Body of pancreas (tissue), 4 donors: ENCODE measurements around the gene MAP3K13. TPM values are rescaled to one million over a fixed set of nuclear protein-coding genes. Genes with fewer than 3 reads are reported as not detected.

Source experiments
- ATAC-seq: fragments of 150-250 bp; one replicate; pipeline ENCODE4 v1.9.1; 2016
- DNase-seq, 4 donors: peaks; one replicate each; pipeline ENCODE4 v3.0.0-alpha.2; 2019
- H3K27ac ChIP-seq, 4 donors: fragments of 200-600 bp; sonication (generic); 1 replicate in 3 of 4; 2 replicates in 1 of 4; pipeline versions ENCODE4 v1.5.1 to v1.6.1; 2016 to 2019; ENCODE audit warnings: mild to moderate bottlenecking in 1 of 4, mixed read lengths in 1 of 4, moderate library complexity in 1 of 4
- H3K27me3 ChIP-seq, 2 donors: fragments of 200-600 bp; sonication (generic); one replicate each; pipeline ENCODE4 v1.6.0; 2016; ENCODE audit warnings: mild to moderate bottlenecking in 1 of 2
- H3K36me3 ChIP-seq, 2 donors: fragments of 200-600 bp; sonication (generic); replicated peaks in 1 of 2; 2 replicates each; pipeline ENCODE4 v1.5.1; 2016; ENCODE audit warnings: low read depth in 2 of 2; ENCODE audit not compliant: insufficient read depth in 1 of 2
- H3K4me1 ChIP-seq: fragments of 200-600 bp; sonication (generic); one replicate; pipeline ENCODE4 v1.6.0; 2016
- H3K4me3 ChIP-seq, 2 donors: fragments of 200-600 bp; sonication (generic); 1 replicate in 1 of 2; 2 replicates in 1 of 2; pipeline ENCODE4 v1.5.1; 2016 to 2019
- H3K9me3 ChIP-seq, 3 donors: fragments of 200-600 bp; sonication (generic); 1 replicate in 2 of 3; 2 replicates in 1 of 3; pipeline ENCODE4 v1.5.1; 2016
- POLR2A ChIP-seq, 3 donors: fragments of 450-650 bp; IDR thresholded peaks; one replicate each; pipeline ENCODE4 v1.6.1; 2016; ENCODE audit warnings: antibody characterized with exemption in 3 of 3, mild to moderate bottlenecking in 2 of 3
- WGBS, 2 donors: methylation state at CpG; one replicate each; pipeline ENCODE4 v1.1.5; 2017; 5-methylcytosine and 5-hydroxymethylcytosine counted together
- intact Hi-C: fragments of 100-400 bp; cut with DNase I; formaldehyde crosslinking; loops from one replicate; pipeline ENCODE4 v1.15.1; 2023
- total RNA-seq, 2 donors: library from RNA; depleted of rRNA; stranded (reverse); fragments of >200 nt; gene quantifications; one replicate each; pipeline ENCODE4 v1.1.0, GENCODE V29; 2016
- TF ChIP-seq, protein P1 (sequence below), 7 experiments: fragments of 450-650 bp in 4 of 7; fragments of 200-600 bp in 3 of 7; sonication (generic) in 3 of 7; IDR thresholded peaks; one replicate each; pipeline ENCODE4 v1.5.1; 2016 to 2019; ENCODE audit warnings: antibody characterized with exemption in 7 of 7

Gene MAP3K13
- total RNA-seq, 2 donors from 2014 or later = 20.0 to 27.4 TPM

DNA sequence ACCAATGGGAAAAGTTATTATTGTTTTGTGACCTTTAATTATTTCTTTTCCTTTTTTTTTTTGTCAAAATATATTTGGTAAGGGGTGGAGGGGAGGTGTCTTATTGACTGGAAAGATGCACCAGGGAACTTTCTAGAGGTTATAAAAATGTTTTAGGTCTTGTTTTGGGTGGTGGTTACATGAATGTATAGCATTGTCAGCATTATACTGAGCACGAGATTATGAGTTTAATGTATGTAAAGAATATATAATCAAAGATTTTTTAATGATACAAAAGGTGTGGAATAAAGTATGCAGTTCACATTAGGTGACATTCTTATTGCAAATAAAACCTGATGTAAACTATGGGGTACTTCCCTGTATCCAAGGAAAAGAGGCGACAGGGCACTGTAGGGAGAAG is 23.0 kb upstream of the MAP3K13 start:
- peaks cover 65% of the 10 kb centered on the region for H3K4me1 ChIP-seq
- intact Hi-C loops = no loop called here
- H3K4me3 ChIP-seq = no peak overlapping the region
- H3K27me3 ChIP-seq = no peaks in the 10 kb centered on the region
- no peaks in the 10 kb centered on the region for H3K36me3 ChIP-seq
- no peak overlapping the region for H3K27ac ChIP-seq
- no peak for ATAC-seq
- TF ChIP-seq, protein P1, sequence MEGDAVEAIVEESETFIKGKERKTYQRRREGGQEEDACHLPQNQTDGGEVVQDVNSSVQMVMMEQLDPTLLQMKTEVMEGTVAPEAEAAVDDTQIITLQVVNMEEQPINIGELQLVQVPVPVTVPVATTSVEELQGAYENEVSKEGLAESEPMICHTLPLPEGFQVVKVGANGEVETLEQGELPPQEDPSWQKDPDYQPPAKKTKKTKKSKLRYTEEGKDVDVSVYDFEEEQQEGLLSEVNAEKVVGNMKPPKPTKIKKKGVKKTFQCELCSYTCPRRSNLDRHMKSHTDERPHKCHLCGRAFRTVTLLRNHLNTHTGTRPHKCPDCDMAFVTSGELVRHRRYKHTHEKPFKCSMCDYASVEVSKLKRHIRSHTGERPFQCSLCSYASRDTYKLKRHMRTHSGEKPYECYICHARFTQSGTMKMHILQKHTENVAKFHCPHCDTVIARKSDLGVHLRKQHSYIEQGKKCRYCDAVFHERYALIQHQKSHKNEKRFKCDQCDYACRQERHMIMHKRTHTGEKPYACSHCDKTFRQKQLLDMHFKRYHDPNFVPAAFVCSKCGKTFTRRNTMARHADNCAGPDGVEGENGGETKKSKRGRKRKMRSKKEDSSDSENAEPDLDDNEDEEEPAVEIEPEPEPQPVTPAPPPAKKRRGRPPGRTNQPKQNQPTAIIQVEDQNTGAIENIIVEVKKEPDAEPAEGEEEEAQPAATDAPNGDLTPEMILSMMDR (IDR thresholded peaks at IDR 0.05) = no peak
- no peak for TF ChIP-seq POLR2A (IDR thresholded peaks at IDR 0.05)
- H3K9me3 ChIP-seq = no peaks in the 10 kb centered on the region
- WGBS, 2 donors = 91 to 94% methylated on average over 2 of the region's 2 CpGs
- no peak for DNase-seq

DNA sequence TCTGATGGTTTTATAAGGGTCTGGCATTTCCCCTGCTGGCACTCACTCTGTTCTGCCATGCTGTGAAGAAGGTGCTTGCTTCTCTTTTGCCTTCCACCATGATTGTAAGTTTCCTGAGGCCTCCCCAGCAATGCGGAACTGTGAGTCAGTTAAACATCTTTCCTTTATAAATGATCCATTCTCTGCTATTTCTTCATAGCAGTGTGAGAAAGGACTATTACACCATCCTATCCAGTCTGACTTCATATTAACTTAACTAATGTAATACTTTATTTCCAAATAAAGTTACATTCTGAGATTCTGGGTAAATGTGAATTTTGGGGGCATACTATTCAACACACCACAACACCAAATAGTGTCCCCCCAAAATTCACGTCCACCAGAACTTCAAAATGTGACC is 22.2 kb upstream of the MAP3K13 start:
- no peak for TF ChIP-seq POLR2A (IDR thresholded peaks at IDR 0.05)
- TF ChIP-seq, protein P1 (IDR thresholded peaks at IDR 0.05) = no peak

DNA sequence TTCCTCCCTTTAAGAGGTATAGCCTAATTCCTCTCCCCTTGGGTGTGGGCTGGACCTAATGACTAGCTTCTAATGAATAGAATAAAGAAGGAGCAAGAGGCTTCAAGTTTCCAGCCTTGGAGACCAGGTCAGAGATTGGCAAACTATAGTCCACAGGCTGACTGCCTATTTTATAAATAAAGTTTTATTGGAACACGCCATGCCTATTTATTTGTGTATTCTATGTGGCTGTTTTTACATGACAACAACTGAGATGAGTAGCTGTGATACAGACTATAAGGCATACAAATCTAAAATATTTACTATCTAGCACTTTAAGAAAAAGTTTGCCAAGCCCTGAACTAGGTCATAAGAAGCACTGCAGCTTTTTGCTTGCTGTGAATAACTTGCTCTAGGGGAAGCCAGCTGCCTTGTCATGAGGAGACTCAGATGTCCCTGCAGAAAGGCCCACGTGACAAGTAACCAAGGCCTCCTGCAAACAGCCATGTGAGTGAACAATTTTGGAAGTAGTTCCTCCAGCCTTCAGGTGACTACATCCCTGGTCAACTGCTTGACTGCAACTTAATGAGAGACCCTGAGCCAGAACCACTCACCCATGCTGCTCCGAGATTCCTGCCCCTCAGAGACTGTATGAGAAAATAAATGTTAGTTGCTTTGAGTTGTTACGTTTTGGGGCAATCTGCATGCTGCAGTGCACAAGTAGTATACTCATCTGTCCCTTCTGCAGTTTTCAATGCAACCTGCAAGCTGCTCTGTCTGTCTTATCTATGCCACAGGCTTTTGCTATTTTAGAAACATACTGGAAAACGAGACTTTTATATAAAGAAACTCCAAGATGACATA is 21.1 kb upstream of the MAP3K13 start:
- intact Hi-C loops = no loop called here
- H3K4me3 ChIP-seq = no peak overlapping the region
- ATAC-seq (no peak), DNase-seq (peak in 3 of 4 donors; percentile 47 to 64 (median 51))
- peak overlapping the region in 2 of 4 donors; percentile 42 to 43 for H3K27ac ChIP-seq
- H3K4me1 ChIP-seq = peaks cover 48% of the 10 kb centered on the region
- no peaks in the 10 kb centered on the region for H3K36me3 ChIP-seq
- 60 to 69% methylated on average over 5 of the region's 5 CpGs for WGBS, 2 donors
- no peaks in the 10 kb centered on the region for H3K27me3 ChIP-seq
- H3K9me3 ChIP-seq = no peaks in the 10 kb centered on the region
- no peak for TF ChIP-seq POLR2A (IDR thresholded peaks at IDR 0.05)
- TF ChIP-seq, protein P1 (IDR thresholded peaks at IDR 0.05) = no peak

More for the DNA sequence above, 22.2 kb upstream of the MAP3K13 start:
- H3K4me1 ChIP-seq = peaks cover 59% of the 10 kb centered on the region
- no peak overlapping the region for H3K4me3 ChIP-seq
- intact Hi-C loops = no loop called here
- H3K36me3 ChIP-seq = no peaks in the 10 kb centered on the region
- no peak for ATAC-seq
- 90 to 96% methylated on average over 2 of the region's 2 CpGs for WGBS, 2 donors
- DNase-seq = no peak
- H3K9me3 ChIP-seq = no peaks in the 10 kb centered on the region
- no peaks in the 10 kb centered on the region for H3K27me3 ChIP-seq
- H3K27ac ChIP-seq = no peak overlapping the region

DNA sequence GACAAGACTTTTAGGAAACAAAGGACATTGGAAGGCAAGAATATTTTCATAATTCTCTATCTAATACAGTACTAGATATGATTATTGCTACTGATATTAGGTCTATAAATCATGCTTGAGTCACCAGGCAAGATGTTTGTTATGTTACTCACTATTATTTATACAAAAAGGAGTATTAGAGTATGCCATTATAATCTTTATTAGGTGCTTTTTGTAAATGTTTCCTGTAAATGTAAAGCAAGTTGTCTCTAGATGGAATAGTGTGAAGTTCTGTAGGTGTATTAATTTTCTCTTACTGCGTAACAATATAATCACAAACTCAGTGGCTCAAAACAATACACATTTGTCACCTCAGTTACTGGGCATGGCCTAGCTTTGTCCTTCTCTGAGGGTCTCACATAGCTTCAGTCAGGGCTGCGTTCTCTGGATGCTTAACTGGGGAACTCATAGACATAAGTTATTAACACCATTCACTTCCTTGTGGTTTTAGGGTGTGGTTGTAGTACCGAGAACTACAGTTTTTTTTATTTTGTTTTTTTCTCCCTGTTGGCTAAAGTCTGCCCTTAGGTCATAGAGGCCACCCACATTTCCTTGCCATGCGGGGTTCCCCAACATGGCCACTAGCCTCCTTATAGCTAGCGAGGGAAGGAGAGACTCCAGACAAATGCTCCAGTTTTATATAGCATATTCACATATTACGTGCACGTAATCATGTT is 20.3 kb upstream of the MAP3K13 start:
- Histone ChIP-seq H3K4me1 (peaks cover 40% of the 10 kb centered on the region), H3K27ac (peak overlapping the region in 1 of 4 donors; percentile 43), H3K9me3 (no peaks in the 10 kb centered on the region), H3K36me3 (no peaks in the 10 kb centered on the region), H3K27me3 (no peaks in the 10 kb centered on the region), H3K4me3 (no peak overlapping the region)
- ATAC-seq = no peak
- TF ChIP-seq, protein P1 (IDR thresholded peaks at IDR 0.05) = no peak
- TF ChIP-seq POLR2A (IDR thresholded peaks at IDR 0.05) = no peak
- no peak for DNase-seq
- 74 to 84% methylated on average over 7 of the region's 7 CpGs for WGBS, 2 donors
- intact Hi-C loops = no loop called here
